WI38 (cell line): Measurements from ENCODE around the gene LRRC14B.
"Not testable (repeated sequence)": the region's sequence is repeated elsewhere in the genome, so short reads cannot be mapped to it uniquely, and the experiment has no call there.

Source experiments
- H3K4me3 ChIP-seq: 2 replicates; pipeline ENCODE4 v1.5.1; 2011; ENCODE audit warnings: low read depth, mild to moderate bottlenecking, control low read depth, low read length

The LRRC14B gene

DNA sequence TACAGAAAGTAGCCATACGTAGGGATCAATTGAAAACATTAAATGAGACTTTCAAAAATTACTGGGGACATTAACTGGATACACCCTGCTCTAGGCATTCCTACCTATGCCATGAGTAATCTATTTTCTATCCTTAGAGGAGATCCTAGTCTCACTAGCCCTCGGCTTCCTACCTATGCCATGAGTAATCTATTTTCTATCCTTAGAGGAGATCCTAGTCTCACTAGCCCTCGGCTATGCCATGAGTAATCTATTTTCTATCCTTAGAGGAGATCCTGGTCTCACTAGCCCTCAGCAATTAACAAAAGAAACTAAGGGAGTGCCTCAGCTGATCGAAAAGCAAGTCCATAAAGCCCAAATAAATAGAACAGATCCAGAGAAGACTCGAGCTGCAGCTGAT lies 54.4 kb downstream of the LRRC14B start:
- not testable (repeated sequence) for H3K4me3 ChIP-seq
